ENCODE results near the gene STON2. TPM values are rescaled to one million over a fixed set of nuclear protein-coding genes. Genes with fewer than 3 reads are reported as not detected.

STON2 gene
- total and polyA plus RNA-seq, 2 of the 8 experiments (the other 6 are each of a cell fraction or from before 2014, with no cell fraction given), result 8.9 to 50.0 TPM

DNA sequence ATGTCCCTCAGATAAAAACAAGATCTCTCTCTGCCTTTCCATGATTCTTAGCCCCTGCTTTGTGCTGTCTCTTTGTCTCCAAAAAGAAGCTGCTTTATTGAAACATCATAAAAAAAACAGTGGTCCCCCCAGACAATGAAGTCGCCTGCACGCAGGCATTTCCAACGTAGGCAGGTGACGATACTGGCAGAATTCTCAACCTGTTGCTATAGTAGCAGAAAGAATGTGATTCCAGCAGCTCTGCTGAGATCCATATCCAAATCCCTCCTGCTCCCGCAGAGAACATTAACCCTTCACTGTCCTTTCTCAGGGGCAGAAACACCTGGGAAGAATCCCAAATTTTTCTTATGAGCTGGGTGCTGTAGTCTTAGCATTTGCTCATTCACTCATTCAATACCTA lies 84.8 kb downstream of the STON2 start (continued):
- TF ChIP-seq, protein P1, sequence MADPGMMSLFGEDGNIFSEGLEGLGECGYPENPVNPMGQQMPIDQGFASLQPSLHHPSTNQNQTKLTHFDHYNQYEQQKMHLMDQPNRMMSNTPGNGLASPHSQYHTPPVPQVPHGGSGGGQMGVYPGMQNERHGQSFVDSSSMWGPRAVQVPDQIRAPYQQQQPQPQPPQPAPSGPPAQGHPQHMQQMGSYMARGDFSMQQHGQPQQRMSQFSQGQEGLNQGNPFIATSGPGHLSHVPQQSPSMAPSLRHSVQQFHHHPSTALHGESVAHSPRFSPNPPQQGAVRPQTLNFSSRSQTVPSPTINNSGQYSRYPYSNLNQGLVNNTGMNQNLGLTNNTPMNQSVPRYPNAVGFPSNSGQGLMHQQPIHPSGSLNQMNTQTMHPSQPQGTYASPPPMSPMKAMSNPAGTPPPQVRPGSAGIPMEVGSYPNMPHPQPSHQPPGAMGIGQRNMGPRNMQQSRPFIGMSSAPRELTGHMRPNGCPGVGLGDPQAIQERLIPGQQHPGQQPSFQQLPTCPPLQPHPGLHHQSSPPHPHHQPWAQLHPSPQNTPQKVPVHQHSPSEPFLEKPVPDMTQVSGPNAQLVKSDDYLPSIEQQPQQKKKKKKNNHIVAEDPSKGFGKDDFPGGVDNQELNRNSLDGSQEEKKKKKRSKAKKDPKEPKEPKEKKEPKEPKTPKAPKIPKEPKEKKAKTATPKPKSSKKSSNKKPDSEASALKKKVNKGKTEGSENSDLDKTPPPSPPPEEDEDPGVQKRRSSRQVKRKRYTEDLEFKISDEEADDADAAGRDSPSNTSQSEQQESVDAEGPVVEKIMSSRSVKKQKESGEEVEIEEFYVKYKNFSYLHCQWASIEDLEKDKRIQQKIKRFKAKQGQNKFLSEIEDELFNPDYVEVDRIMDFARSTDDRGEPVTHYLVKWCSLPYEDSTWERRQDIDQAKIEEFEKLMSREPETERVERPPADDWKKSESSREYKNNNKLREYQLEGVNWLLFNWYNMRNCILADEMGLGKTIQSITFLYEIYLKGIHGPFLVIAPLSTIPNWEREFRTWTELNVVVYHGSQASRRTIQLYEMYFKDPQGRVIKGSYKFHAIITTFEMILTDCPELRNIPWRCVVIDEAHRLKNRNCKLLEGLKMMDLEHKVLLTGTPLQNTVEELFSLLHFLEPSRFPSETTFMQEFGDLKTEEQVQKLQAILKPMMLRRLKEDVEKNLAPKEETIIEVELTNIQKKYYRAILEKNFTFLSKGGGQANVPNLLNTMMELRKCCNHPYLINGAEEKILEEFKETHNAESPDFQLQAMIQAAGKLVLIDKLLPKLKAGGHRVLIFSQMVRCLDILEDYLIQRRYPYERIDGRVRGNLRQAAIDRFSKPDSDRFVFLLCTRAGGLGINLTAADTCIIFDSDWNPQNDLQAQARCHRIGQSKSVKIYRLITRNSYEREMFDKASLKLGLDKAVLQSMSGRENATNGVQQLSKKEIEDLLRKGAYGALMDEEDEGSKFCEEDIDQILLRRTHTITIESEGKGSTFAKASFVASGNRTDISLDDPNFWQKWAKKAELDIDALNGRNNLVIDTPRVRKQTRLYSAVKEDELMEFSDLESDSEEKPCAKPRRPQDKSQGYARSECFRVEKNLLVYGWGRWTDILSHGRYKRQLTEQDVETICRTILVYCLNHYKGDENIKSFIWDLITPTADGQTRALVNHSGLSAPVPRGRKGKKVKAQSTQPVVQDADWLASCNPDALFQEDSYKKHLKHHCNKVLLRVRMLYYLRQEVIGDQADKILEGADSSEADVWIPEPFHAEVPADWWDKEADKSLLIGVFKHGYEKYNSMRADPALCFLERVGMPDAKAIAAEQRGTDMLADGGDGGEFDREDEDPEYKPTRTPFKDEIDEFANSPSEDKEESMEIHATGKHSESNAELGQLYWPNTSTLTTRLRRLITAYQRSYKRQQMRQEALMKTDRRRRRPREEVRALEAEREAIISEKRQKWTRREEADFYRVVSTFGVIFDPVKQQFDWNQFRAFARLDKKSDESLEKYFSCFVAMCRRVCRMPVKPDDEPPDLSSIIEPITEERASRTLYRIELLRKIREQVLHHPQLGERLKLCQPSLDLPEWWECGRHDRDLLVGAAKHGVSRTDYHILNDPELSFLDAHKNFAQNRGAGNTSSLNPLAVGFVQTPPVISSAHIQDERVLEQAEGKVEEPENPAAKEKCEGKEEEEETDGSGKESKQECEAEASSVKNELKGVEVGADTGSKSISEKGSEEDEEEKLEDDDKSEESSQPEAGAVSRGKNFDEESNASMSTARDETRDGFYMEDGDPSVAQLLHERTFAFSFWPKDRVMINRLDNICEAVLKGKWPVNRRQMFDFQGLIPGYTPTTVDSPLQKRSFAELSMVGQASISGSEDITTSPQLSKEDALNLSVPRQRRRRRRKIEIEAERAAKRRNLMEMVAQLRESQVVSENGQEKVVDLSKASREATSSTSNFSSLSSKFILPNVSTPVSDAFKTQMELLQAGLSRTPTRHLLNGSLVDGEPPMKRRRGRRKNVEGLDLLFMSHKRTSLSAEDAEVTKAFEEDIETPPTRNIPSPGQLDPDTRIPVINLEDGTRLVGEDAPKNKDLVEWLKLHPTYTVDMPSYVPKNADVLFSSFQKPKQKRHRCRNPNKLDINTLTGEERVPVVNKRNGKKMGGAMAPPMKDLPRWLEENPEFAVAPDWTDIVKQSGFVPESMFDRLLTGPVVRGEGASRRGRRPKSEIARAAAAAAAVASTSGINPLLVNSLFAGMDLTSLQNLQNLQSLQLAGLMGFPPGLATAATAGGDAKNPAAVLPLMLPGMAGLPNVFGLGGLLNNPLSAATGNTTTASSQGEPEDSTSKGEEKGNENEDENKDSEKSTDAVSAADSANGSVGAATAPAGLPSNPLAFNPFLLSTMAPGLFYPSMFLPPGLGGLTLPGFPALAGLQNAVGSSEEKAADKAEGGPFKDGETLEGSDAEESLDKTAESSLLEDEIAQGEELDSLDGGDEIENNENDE (IDR thresholded peaks at IDR 0.05; ENCODE audit: insufficient replicate concordance, low read length), result no peak
- no peak for TF ChIP-seq CHD2 (IDR thresholded peaks at IDR 0.05; ENCODE audit: low read length)
- no peak for TF ChIP-seq KDM1A (IDR thresholded peaks at IDR 0.05; ENCODE audit: borderline replicate concordance, low read length)
- no peak for TF ChIP-seq EZH2 (IDR thresholded peaks at IDR 0.05; ENCODE audit: low read depth, low read length, severe bottlenecking)
- no peak for TF ChIP-seq SIRT6 (IDR thresholded peaks at IDR 0.05; ENCODE audit: low read length)
- no peak for TF ChIP-seq KDM5A (IDR thresholded peaks at IDR 0.05; ENCODE audit: low read length)
- peak in 1 of 2 experiments; percentile 83; a peak in 1 of 3 replicates for TF ChIP-seq EP300 (IDR thresholded peaks at IDR 0.05; ENCODE audit: borderline replicate concordance in 1 of 2, low read depth in 2 of 2, low read length in 2 of 2)
- TF ChIP-seq YY1 (IDR thresholded peaks at IDR 0.05; ENCODE audit: low read depth, low read length), result peak; percentile 52; the same call in 1 of the 2 replicates

Data from H1 (cell line).